ENCODE measurements around the gene FRMD7.
A peak's percentile ranks its signal among the peaks of the same experiment; 100 is the strongest.
"Not testable (repeated sequence)": the region's sequence is repeated elsewhere in the genome, so short reads cannot be mapped to it uniquely, and the experiment has no call there.

FRMD7 gene, protein sequence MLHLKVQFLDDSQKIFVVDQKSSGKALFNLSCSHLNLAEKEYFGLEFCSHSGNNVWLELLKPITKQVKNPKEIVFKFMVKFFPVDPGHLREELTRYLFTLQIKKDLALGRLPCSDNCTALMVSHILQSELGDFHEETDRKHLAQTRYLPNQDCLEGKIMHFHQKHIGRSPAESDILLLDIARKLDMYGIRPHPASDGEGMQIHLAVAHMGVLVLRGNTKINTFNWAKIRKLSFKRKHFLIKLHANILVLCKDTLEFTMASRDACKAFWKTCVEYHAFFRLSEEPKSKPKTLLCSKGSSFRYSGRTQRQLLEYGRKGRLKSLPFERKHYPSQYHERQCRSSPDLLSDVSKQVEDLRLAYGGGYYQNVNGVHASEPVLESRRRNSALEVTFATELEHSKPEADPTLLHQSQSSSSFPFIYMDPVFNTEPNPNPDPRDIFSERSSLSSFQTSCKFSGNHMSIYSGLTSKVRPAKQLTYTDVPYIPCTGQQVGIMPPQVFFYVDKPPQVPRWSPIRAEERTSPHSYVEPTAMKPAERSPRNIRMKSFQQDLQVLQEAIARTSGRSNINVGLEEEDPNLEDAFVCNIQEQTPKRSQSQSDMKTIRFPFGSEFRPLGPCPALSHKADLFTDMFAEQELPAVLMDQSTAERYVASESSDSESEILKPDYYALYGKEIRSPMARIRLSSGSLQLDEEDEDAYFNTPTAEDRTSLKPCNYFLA

GRCh38 chrX:132127743-132128142, at the start of gene FRMD7:
Gene FRMD7 (minus strand): TSS chrX:132128020. CDS start chrX:132127844, 176 bp downstream.
- DNase-seq (ENCODE audit: low read depth) = no peak

GRCh38 chrX:132173647-132174046, 45.8 kb upstream of the FRMD7 start:
- no peak for DNase-seq (ENCODE audit: low read depth)

DNA sequence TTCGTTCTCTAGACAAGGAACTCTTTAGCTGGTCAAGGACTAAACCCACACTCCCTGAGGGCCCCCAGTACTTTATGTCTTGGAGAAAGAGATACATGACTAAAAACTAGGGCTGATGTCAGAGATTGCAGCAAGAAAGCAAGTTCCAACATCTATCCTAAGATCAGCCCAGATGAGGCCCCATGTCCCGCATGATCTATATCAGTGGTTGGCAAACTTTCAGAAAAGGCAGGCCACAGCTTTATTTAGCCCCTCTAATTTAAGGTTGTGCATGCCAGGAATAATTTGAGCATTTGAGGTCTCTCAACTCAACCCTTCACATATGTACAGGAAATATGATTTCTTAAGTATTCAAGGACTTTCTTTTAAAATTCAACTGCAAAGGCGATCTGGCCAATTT, 44.1 kb upstream of the FRMD7 start:
- DNase-seq (ENCODE audit: low read depth) = peak; percentile 5

GRCh38 chrX:132171478-132171877, 43.7 kb upstream of the FRMD7 start:
- no peak for DNase-seq (ENCODE audit: low read depth)

GRCh38 chrX:132169554-132169953, 41.7 kb upstream of the FRMD7 start:
- no peak for DNase-seq (ENCODE audit: low read depth)

DNA sequence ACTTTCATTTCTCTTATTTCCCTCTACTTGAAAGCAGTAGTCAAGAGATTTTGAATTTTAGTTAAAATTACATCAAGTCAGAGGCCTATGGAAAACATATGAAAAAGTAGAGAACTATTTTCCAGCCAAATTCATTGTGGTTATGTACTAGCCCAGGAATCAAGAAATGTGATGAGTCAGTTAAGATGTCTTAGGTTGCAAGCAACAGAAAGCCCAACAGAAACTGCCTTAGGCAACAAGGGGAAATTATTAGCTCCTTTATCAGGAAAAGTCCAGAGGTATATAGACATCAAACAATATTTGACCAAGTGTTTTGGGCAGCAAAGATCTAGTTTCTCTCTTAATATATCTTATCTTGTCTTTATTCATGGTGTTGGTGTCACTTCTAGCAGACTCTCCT, 37.8 kb upstream of the FRMD7 start:
- peak; percentile 1 for DNase-seq (ENCODE audit: low read depth)

- DNase-seq (ENCODE audit: low read depth) = no peak
Measured at GRCh38 chrX:132165005-132165404, 37.2 kb upstream of the FRMD7 start.

GRCh38 chrX:132163094-132163493, 35.3 kb upstream of the FRMD7 start:
- DNase-seq (ENCODE audit: low read depth) = not testable (repeated sequence)

GRCh38 chrX:132153166-132153565, 25.3 kb upstream of the FRMD7 start:
- no peak for DNase-seq (ENCODE audit: low read depth)

- DNase-seq (ENCODE audit: low read depth) = no peak
Measured at GRCh38 chrX:132146456-132146855, 18.6 kb upstream of the FRMD7 start.

GRCh38 chrX:132144061-132144460, 16.2 kb upstream of the FRMD7 start:
- no peak for DNase-seq (ENCODE audit: low read depth)

GRCh38 chrX:132125906-132126305, 1.9 kb downstream of the FRMD7 start:
- DNase-seq (ENCODE audit: low read depth) = no peak

DNA sequence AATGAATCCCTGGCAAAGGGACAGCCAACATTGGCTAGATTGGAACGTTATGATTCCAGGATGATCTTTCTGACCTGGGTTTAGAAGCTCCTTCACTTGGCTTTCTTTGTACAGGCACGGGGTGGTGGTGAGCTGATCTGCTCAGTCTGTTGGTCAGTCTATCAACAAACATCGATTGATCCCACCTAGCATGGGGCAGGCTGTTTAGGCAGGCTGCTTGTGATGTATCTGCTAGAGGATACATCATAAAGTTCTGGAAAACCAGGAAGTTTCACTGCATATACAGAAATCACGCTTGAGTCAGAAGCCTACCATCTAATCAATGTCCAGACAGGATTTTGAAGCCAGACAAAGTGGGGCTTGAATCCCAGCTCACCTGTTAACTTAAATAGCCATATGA, 6.9 kb downstream of the FRMD7 start:
- no peak for DNase-seq (ENCODE audit: low read depth)

GRCh38 chrX:132119821-132120515, 7.9 kb downstream of the FRMD7 start:
- DNase-seq (ENCODE audit: low read depth) = no peak

- DNase-seq (ENCODE audit: low read depth) = no peak
Measured at GRCh38 chrX:132119283-132119682, 8.5 kb downstream of the FRMD7 start.

- no peak for DNase-seq (ENCODE audit: low read depth)
Measured at GRCh38 chrX:132118358-132118757, 9.5 kb downstream of the FRMD7 start.

DNA sequence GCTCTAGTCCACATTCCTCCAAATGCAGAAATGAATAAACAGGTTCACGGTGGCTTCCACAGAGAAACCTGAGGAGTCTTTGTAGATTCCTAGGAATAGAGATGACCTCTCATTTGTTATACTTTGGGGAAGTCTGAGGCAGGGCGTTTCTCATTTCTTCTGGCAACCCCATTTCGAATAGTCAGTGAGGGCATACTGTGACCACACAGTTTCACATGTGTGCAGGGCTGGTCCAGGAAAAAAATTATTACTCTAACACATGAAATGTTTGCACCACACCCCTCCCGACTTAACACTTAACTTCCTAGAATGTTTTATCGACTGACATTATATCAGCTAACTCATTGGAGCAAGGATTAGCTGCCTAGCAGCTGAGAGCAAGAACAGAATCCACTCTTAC, 12.0 kb downstream of the FRMD7 start:
- no peak for DNase-seq (ENCODE audit: low read depth)

DNA sequence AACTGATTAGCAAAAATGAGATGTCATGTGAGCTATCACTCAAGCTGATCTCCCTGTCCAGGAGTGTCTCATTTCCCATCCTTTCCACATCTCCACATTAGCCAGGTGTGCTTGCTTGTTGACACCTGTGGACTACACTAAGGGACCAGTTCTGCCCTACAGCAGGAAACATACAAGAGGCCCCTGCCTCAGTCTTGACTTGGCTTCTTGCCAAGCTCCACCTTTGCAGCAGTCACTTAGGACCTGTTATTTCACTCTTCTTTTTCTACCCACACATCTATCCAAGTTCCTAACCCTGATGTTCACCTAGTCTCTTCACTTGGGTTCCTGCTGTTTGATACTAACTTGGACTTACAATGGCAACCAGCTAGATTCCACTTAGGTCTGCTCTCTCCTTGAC, 13.2 kb downstream of the FRMD7 start:
- no peak for DNase-seq (ENCODE audit: low read depth)

- no peak for DNase-seq (ENCODE audit: low read depth)
Measured at GRCh38 chrX:132107291-132107690, 20.5 kb downstream of the FRMD7 start.

DNA sequence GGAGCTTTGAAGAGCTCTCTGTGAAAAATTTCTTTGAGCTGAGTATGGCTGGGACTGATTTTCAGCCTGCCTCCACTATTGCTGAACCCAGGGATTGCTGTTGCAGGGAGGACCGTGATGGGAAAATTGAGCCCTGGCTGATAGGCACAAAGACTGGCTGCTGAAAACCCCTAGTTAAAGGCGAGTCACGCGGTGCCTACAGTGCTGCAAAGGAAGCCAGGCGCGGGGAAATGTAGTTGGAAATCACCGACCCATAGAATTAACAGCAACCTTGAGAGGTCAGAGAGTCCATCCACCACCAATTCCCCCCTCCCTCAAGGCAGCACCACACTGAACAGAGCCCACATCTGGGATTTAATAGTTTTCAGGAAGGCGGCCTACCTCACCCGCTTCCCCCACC, 26.0 kb downstream of the FRMD7 start:
- no peak for DNase-seq (ENCODE audit: low read depth)

DNA sequence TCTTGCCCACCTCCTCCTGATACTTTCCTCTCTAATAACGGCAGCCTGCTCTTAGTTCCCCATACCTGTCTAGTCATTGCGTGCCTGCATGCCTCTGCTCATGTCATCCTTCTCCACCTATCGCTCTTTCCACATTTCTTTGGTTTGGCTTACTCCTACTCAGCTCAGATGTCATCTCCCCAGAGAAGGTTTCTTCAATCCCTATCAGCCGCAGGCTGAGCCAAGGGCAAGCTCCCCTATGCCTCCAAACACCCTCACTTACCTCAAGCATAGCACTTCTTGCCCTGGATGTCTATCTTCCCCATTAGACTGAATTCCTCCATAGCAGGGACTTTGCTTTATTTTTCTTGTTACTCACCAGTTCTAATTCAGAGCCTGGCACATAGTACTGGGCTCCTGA, 26.6 kb downstream of the FRMD7 start:
- no peak for DNase-seq (ENCODE audit: low read depth)

DNA sequence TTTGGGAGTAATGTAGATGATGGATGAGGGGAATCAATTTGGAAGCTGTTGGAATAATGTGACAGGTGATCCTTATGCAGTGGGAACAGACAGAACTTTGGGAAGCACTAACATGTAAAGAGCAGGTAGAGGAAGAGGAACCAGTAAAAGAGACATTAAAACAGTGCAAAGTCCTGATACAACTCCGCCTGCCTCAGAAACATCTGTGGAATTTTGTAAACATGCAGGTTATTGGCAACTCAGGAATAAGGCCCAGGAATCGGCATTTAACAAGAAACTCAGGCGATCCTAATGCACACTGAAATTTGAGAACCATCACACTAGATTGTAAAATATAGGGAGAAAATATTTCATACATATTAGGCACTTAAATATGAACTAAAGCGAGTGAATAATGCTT, 29.1 kb downstream of the FRMD7 start:
- DNase-seq (ENCODE audit: low read depth) = not testable (repeated sequence)

DNA sequence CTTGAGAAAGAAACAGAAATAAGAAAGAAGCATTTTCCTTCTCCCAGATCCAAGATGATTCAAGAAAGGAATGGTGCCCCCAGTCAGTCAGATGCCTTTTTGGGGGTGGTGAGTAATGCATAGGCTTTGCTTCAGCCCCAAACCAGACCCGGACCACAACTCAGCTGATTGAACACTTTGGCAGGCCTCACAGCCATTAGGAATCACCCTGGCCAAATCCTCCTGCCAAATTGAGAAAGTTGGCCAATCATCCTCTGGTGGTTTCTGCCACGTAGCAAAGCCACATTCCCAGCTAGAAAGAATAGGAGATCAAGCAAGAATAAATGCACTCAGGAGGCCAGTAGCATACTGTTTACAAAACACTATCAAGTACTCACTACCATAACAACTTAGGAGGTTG, 33.7 kb downstream of the FRMD7 start:
- DNase-seq (ENCODE audit: low read depth) = no peak

All from non-pigmented ciliary epithelial cell (primary cell).